HG02642 (cell line): ENCODE results near the gene TECR.

Experiments
- ATAC-seq: cut with Tn5 transposase; IDR thresholded peaks from one replicate; pipeline ENCODE4 v1.9.1; 2021; ENCODE audit warnings: mild to moderate bottlenecking; ENCODE audit not compliant: unreplicated experiment, poor library complexity

TECR gene

DNA sequence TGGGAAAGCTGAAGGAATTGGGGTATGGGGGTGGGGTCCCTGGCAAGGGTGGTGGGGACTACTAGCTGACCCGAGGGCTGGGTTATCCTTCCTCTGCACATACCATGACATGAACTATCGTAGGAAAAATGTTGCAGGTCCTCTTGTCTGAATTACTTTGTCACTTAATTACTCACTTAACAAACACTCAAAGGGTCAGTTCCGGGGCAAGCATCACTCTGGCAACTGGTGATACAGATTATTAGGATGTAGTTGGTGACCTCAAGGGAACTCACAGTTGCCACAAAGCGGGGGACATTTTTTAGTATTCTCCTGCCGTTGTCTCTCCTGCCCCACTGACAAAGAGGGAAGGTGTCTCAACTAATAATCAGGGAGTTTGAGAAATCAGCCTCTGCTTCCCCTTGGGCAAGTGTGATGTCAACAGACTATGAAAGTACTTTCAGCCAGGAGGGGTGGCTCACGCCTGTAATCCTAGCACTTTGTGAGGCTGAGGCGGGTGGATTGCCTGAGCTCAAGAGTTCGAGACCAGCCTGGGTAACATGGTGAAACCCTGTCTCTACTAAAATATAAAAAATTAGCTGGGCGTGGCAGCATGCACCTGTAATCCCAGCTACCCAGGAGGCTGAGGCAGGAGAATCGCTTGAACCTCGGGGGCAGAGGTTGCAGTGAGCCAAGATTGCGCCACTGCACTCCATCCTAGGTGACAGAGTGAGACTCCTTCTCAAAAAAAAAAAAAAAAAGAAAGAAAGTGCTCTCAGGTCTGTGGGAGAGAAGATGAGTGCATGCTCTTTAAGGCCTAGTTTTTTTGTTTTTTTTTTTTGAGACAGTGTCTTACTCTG is 21.5 kb upstream of the TECR start:
- no peak for ATAC-seq

DNA sequence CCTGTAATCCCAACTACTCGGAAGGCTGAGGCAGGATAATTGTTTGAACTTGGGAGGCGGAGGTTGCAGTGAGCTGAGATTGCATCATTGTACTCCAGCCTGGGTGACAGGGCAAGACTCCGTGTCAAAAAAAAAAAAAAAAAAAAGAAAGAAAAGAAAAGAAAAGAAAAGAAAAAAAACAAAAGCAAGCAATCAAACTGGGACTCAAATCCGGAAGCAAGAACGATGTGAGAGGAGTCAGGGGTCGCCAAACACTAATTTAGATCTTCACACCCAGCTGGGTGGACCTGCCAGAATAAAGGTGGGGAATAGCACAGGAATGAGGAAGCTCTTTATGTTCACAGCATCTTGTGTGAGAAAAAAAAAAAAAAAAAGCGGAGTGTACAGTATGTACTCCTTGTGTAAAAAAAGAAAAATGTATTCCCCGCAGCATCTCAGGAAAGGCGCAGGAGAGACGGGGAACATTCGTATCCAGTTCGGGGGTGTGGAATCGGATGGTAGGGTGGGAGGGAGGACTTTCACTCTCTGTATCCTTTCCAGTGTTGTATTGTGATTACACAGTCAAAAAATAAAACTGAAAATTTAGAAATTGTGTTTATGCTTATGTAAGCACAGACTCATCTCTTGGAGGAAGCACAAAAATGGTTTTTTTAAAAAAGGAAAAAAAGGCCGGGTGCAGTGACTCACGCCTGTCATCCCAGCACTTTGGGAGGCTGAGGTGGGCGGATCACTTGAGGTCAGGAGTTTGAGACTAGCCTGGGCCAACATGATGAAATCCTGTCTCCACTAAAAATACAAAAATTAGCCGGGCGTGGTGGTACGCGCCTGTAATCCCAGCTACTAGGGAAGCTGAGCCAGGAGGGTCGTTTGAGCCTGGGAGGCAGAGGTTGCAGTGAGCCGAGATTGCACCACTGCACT is 18.8 kb upstream of the TECR start:
- ATAC-seq: no peak

DNA sequence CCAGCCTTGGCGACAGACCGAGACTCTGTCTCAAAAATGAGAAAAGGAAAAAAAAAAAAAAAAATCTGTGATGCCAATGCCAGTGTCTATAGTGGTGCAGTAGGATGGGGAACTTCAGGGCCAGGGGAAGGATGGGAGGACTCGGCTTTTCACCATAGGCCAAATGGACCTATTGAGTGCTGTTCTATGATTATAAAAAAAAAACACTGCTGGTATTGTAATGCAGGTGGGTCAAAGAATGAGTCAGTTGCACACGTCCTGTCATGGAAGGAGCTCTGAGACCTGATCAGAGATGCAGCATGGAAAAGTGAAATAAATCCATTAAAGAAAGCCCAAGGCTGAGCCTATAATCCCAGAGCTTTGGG is 18.2 kb upstream of the TECR start:
- no peak for ATAC-seq

DNA sequence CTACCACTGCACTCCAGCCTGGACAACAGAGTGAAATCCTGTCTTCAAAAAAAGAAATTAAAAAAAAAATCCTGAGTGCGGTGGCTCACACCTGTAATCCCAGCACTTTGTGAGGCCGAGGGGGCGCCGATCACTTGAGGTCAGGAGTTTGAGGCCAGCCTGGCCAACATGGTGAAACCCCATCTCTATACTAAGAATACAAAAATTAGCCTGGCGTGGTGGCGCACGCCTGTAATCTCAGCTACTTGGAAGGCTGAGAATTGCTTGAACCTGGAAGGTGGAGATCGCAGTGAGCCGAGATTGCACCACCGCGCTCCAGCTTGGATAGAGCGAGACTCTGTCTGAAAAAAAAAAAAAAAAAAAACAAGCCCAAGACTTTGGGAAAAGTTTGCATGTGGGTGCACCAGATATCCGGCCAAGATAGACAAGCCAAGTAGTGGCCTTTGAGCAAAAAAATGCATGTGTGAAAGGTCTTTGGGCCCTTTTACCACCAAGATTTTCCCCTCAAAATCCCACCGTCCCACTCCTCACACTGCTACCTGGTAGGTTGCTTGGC is 16.9 kb upstream of the TECR start:
- no peak for ATAC-seq

DNA sequence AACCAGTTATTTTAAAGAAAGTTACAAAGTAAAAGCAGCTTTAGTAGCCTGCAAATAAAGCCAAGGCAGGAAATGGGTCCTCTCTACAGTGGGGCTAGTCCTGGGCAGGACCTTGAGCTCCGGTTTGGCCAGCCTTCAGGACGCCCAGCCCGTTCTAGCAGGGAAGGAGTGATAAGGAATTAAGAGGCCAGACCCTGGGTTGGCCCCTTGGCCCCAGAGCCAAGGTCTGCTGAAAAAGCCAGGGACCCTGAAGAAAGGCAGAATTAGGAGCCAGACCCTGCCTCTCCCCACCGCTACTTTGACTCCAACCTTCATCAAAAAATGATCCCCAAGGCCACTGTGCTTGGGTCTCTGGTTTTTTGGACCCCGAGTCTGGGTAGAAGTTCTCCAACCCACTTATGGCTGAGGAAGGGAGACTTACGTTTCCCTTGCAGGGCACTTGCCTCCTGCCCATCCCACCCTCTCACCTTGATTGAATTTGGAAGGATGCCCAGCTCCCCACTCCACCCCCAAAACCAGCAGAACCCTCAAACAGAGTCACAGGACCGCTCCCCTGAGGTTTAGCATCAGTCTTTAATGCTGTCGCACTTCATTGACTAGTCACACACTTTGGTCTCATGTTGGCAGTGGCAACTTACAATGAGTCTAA is 15.1 kb upstream of the TECR start:
- no peak for ATAC-seq

DNA sequence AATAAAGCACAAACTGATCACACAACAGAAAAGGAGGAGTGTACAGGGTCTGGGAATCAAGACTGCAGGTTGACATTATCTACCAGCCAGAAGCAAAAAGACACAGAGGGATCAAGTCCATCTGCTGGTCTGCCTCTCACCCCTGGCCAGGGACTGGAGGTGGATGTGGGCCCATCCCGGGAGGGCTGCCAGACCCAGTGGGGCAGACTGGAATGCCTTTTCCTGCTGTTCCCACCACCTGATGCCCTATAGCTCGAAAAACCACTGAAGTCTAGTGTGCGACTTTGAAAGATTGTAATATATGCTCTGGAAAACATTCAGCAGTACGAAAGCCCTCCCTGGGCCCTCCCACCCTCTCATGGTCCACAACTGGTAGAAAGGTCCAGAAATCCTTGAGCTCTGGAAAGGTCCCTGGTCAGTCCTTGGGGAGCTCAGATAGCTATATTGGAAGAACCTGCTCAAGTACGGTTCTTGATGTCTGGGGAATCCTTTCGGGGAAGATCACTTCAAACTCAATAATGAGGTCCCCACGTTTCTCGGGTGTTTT is 13.8 kb upstream of the TECR start:
- ATAC-seq: no peak

DNA sequence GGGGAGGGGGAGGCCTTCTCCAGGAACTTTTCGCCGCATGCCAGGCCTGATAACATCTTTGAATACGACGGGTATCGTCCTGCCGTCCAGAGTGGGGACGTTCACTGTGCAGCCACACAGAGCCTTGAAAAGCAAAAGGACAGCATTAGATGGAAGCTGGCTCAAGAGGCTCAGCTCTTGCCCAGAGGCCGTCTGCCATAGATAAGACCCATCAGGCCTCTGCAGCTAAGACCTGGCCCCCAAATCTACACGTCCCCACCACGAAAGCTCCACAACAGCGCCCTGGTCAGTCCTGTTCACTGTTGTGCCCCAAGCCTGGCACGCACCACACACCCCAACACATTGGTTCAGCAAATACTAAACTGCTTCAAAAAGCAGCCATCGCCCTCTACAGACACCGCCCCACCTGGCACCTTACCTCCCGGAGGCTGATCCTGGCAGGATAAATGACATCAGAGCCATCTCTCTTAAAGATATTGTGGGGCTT is 13.3 kb upstream of the TECR start:
- ATAC-seq: no peak

DNA sequence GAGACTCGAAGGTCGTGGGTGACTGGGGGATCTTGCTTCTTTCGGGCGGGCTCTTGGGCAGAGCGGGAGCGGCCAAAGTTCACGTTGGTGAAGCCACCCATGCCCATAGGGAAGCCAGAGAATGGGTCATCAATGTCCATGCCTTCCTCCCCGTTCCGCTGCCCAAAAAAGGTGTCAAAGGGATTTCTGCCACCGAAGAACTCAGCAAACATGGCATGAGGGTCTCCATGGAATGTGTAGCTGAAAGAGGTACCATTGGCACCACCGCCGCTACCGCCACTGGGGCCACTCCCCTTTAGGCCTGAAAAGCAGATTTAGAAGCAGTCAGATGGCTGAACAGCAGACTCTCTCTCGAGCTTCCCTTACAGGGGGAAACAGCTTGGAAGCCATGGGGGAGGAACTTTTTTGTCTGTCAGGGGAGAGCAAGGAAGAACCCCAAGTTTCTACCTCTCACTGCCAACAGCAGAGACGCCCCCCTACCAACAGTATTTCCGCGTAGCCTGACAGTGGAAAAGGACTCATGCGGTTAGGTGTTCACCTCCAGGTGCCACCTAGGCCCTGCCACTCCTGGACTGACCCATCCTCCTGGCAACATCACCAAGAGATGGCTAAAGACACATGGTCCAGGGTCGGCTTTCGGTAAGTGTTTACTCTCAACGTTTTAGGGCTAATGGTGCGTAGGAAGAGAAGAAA is 12.5 kb upstream of the TECR start:
- no peak for ATAC-seq

DNA sequence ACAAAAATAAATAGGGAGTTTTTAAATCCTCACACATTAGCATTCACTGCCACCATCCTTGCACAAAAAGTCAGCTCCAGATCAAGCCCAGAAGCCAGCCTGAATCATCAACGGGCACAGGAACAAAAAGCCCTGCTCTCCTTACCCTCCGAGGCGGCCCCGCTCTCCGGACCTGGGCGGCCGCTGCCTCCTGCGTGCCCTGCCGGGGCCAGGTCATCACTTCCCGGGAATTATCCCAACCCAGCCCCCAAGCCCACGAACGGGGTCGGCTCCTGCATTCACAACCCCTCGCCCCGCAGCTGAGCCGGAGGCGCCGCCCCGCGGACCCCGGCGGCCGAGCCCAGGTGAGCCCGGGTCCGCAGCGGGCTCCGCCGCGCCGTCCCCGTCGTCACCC is 12.0 kb upstream of the TECR start:
- no peak for ATAC-seq

DNA sequence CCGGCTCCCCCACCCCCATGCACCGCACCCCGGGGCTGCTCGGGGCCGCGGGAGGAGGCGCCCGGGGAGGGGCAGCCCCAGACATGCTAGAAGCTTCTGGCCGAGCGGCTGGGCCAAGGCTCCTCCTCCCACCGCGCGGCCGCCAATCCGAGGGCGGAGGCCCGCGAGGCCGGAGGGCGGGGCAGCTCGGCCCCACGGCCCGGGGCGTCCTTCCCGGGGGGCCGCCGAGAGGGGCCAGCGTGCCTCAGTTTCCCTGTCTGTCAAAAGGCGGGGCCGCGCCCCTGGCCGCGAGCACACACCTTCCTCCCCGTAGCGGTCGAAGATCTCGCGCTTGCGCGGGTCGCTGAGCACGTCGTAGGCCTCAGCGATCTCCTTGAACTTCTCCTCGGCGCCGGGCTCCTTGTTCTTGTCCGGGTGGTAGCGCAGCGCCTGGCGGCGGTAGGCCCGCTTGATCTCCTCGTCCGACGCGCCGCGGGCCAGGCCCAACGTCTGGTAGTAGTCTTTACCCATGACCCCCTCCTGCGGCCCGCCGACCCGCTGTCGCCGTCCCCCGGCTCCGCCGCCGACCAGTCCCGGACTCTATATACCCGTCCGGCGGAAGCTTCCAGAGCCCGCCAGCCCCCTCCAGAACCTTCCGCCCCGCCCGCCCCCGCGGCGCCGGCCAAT is 11.4 kb upstream of the TECR start, which contains the start of gene DNAJB1:
Gene DNAJB1 (minus strand): TSS at position 558 of the 666 bp plus-strand sequence. CDS start 48 bp downstream, at position 510.
- peak; percentile 74 for ATAC-seq

DNA sequence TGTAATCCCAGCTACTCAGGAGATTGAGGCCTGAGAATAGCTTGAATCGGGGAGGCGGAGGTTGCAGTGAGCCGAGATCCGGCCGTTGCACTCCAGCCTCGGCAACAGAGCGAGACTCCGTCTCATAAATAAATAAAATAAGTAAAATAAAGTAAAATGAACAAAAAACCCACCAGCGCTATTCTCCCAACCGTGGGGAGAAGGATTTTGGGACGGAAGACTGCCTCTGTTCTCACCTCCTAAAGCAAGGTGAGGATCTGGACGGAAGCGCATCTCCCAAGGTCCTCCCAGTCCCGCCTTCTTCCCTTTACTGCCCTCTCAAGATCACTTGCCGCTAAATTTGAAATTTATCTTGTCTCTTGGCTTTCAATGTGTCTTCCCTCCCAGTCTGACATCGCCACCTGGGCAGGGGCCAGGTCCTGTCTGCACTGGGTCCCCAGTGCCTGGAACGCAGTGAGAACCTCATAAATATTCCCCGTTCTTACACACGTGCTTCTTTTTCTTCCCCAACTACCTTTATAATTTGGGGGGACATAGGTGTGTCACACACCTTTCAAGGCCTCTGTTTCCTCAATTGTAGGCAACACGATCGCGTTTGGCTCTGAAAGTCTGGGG is 10.0 kb upstream of the TECR start:
- ATAC-seq: no peak

DNA sequence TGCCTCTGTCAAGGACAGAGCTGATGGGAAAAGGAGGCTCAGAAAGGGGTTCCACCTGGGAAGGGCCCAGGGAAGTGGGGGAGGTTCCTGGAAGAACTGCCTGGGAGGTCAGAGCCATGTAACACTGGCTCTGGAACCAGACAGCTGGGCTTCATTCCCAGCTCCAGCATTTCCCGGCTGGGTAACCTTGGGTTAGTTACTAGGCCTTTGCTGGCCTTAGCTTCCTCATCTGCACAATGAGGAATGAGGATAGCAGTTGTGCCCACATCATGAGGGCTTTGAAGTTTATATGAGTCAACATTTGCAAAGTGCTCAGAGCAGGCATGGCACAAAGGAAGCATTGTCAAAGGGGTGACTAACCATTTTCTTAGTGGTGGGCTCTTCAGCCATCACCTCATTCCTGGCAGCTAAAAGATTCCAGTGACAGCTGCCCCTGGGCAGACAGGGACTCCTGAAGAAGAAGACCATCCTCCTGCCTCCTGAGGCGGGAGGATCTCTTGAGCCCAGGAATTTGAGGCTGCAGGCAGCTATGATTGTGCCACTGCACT is 9.5 kb upstream of the TECR start:
- ATAC-seq: no peak

DNA sequence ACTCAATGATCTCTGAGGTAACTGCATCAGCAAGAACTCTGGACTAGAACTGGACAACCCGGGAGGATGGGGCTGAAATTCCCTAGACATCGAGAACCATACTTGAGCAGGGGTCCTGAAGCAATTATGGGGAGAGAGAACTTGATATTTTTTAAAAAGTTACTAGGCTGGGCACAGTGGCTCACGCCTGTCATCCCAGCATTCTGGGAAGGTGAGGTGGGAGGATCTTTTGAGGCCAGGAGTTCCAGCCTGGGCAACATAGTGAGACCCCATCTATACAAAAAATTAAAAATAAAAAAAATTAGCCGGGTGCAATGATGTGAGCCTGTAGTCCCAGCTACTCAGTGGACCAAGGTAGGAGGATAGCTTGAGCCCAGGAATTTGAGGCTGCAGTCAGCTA is 8.9 kb upstream of the TECR start:
- no peak for ATAC-seq

DNA sequence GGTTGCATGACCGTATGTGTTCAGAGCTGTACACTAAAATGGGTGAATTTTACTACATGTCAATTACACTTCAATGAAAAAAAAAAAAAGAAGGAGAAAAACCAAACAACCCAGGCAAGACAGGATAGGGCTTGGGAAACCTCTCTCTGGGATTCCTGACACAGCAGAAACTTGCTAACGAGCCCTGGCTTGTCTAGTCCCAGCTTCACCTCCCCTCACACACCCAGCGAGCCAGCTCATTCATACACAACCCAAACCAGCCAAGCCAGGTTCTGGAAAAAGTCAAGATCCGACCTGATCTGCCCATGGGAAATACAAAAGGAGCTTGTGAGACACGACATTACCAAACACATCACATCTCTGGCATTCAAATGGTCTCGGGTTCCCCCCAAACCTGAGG is 3.7 kb upstream of the TECR start:
- ATAC-seq: no peak

DNA sequence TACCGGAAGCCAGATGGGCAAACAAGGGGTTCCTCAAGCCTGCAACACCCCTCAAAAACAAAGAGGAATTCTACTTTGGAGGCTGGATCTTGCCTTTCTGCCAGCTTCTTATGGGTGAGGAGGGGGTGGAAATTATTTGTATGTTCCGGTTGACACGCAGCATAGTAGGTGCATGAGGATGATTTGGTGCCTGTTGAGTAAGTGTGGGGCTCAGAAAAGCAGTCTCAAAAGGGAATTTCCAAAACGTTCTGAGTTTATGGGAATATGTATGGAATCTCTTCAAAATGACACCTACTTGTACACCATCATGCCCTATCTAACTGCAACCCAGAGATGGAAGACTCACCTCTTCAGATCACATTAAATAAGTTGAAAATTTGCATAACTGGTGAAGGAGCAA is 3.0 kb upstream of the TECR start:
- no peak for ATAC-seq

DNA sequence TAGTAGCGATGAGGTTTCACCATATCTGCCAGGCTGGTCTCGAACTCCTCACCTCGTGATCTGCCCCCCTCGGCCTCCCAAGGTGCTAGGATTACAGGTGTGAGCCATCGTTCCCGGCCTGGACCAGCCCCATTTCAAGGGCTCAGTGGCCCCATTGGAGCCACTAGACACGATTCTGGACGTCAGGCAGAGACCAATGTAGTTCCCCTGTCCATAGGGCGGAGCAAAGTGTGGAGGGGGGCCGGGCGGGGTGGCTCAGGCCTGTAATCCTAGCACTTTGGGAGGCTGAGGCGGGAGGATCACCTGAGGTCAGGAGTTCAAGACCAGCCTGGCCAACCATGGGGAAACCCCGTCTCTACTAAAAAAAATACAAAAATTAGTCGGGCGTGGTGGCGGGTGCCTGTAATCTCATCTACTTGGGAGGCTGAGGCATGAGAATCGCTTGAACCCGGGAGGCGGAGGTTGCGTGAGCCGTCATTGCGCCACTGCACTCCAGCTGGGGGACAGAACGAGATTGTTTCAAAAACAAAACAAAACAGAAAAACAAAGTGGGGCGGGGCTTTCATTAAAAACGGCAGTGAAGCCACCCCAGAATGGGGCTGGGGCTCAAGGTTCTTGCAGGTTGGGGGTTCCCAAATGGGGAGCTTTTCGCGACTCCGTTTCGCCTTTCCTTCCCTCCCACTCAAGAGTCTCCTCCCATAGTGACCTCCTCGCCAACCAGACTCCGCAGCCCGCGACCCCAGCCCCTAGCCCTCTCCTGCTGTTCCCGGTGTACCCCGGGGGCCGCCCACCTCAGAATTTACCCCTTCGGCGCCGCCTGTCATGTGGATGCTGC is 758 bp upstream of the TECR start:
- no peak for ATAC-seq

DNA sequence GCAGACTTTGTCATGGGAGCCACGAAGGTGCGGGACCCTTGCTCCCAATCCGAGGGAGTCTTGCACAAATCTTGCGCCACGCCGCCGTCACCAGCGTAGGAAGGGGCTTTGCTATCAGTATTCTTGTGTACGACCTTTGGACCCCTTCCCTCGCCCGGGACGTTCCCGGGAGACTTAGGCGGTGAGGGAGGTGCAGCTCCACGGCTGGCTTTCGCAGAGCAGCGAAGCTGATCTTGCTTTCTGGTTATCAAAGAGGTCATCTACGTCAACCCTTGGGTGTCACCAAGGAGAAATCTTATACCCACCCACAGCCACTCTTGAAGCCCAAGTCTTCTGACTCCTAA is 583 bp downstream of the TECR start:
- no peak for ATAC-seq

DNA sequence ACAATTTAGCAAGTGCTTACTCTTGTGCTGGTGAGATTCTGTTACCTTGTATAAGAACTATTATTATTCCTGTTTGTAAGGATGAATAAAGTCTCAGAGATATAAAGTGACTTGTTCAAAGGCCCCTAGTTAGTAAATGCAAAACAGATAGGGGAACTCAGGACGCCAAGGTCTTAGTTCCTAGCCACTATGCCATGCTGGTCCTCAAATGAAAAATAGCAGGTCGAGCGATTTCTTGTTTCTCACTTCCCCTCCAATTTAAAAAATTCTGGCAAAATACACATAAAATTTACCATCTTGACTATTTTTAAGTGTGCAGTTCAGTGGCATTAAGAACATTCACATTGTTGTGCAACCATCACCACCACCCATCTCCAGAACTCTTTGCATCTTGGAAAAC is 1.1 kb downstream of the TECR start:
- ATAC-seq: no peak
